Measurements from ENCODE around the gene HIPK2. TPM values are rescaled to one million over a fixed set of nuclear protein-coding genes. Genes with fewer than 3 reads are reported as not detected.

Gene HIPK2
- polyA plus RNA-seq, 4 donors, result 69.7 to 110 (median 89.1) TPM

DNA sequence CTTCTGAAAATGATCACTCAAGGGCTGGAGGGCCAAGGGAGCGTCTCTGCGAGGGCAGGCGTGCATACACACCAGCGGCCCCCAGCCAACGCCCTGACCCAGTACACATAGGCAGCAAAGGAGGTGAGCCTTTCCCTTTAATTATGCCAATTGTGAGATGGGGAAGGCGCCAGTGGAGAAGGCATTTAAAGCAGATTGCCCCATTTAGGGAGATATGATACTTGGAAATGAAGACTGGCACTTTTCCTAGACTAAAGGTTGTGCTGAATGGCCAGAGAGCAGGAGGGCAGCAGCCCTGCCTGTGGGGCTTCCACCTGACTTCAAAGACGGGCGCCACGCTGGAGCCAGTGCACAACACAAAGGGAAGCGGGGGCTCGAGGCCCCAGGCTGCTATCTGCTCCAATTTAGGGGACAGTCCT, 24.1 kb downstream of the HIPK2 start:
- DNase-seq (ENCODE audit: low read depth in 4 of 4, low spot score in 2 of 4), result no peak

- DNase-seq (ENCODE audit: low read depth in 4 of 4, low spot score in 2 of 4), result no peak
Observed at GRCh38 chr7:139753081-139753692, 24.6 kb downstream of the HIPK2 start.

GRCh38 chr7:139752604-139753003, 25.2 kb downstream of the HIPK2 start:
- no peak for DNase-seq (ENCODE audit: low read depth in 4 of 4, low spot score in 2 of 4)

- no peak for DNase-seq (ENCODE audit: low read depth in 4 of 4, low spot score in 2 of 4)
Observed at GRCh38 chr7:139752148-139752547, 25.6 kb downstream of the HIPK2 start.

- DNase-seq (ENCODE audit: low read depth in 4 of 4, low spot score in 2 of 4), result no peak
Observed at GRCh38 chr7:139750459-139751095, 27.2 kb downstream of the HIPK2 start.

DNA sequence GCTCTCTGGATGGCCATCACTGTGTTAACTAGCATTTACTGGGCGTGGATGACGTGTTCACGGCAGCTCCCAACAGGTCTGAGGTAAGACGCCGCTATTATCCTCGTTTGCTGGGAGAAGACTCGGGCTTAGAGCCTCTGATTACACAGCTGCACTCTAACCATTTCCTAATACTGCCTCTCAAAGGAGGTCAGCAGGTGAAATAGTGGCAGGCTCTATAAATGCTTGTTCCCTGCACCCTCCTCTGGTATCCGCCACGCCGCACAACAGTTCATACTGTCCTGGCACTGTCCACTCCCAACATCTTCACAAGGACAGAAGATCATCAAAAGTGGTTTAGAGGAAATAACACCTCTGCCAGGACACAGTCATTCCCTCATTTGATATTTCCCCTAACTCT, 28.3 kb downstream of the HIPK2 start:
- DNase-seq (ENCODE audit: low read depth in 4 of 4, low spot score in 2 of 4), result no peak

DNA sequence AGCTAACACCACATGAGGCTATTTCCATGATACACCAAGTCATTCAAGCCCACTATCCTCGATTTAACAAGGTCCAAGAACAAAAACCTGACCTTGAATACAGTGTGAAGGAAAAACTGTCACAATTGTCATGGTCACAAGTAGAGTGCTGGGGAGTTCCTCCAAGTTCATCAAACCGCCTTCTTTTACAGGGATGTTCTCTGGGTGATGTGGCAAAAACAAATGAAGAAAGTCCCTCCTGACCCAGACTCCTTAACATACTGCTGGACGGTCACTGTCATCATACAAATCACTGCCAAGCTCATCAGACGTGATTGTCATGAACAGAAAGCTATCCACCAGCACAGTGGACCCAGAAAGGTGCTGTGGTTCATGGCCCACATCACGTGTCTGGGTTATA, 28.9 kb downstream of the HIPK2 start:
- no peak for DNase-seq (ENCODE audit: low read depth in 4 of 4, low spot score in 2 of 4)

DNA sequence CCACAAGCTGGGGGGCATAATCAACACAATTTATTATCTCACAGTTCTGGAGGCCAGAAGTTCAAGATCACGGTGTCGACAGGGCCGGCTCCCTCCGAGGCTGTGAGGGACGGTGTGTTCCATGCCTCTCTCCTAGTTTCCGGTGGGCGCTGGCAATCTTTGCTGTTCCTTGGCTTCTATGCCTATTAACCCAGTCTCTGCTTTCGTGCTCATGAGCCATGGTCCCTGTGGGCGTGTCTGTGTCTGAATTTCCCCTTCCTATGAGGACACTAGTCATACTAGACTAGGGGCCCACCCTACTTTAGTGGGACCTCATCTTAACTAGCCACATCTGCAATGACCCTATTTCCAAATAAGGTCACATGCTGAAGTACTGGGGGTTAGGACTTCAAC, 29.4 kb downstream of the HIPK2 start:
- DNase-seq (ENCODE audit: low read depth in 4 of 4, low spot score in 2 of 4), result no peak

DNA sequence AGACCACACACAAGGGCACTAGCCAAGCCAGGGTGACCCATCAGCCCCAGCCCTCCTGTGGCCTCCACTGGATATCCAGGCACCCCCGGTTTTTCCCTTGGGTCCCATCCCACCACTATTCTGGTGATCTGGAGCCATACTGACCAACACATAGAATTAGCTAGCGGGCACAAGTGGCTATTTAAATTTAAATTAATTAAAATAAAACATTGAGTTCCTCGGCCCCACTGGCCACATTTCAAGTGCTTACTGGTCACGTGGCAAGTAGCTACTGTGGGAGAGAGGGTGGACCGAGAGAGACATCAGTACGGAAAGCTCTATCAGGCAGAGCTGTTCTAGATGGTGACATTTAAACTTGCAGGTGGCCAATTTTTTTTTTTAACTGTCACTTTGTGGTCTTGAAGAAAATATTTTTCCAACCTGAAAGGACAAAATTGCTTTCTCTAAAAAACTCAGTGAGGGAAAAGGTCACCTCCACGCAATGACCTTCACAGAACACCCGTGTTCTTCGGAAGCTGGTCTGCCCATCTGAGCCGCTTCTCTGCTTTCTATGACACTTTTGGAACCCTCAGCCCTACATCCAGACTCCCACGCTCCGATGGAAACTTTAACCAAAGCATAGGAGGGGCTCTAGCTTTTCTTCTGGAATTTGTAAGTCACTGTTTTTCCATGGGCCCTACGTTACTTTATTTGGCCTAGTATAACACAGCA, 30.0 kb downstream of the HIPK2 start:
- no peak for DNase-seq (ENCODE audit: low read depth in 4 of 4, low spot score in 2 of 4)

DNA sequence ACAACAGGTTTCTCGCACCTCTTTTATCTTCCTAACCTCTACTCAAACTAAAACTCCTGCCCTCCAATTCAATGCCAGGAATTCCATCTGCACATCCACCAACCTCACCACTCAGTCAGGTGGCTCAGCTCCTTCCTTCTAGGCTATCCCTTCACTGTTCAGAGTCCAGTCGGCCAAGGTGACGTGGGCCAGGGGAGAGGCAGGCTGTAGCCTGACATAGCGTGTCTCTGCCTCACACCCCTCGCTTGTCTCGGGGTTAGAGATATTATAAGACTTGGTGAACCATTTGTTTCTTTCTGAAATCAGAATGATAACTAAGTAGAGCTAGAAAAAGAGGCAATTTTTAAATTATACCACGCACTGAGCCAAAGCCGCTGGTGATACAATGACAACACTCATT, 31.1 kb downstream of the HIPK2 start:
- no peak for DNase-seq (ENCODE audit: low read depth in 4 of 4, low spot score in 2 of 4)

- no peak for DNase-seq (ENCODE audit: low read depth in 4 of 4, low spot score in 2 of 4)
Observed at GRCh38 chr7:139745678-139746143, 32.1 kb downstream of the HIPK2 start.

GRCh38 chr7:139744768-139745677, 32.8 kb downstream of the HIPK2 start:
- no peak for DNase-seq (ENCODE audit: low read depth in 4 of 4, low spot score in 2 of 4)

DNA sequence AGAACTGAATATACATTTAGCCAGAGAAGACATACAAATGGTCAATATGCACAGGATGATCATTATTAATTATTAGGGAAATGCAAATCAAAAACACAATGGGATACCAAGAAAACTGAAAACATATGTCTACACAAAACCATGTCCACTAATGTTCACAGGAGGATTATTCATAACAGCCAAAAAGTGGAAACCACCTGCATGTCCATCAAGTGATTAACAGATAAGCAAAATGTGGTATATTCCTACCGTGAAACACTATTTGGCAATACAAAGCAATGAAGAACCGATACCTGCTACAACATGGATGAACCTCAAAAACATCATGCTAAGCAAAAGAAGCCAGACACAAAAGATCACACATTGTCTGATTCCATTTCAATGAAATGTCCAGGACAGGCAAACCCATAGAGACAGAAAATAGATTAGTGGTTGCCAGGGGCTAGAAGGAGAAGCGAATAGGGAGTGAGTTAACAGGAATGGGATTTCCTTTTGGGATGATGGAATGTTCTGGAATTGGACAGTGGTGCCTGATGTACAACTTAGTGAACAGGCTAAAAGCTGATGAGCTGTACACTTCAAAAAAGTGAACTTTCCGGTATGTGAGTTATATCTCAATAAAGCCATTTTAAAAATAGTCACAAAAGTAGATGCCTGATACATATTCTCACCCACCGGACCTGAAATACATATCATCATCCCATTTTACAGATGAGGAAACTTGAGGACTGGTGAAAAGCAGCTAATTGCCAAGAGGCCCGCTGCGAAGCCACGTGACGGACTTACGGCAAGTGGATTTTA, 33.6 kb downstream of the HIPK2 start:
- no peak for DNase-seq (ENCODE audit: low read depth in 4 of 4, low spot score in 2 of 4)

- no peak for DNase-seq (ENCODE audit: low read depth in 4 of 4, low spot score in 2 of 4)
Observed at GRCh38 chr7:139743267-139743966, 34.4 kb downstream of the HIPK2 start.

- DNase-seq (ENCODE audit: low read depth in 4 of 4, low spot score in 2 of 4), result no peak
Observed at GRCh38 chr7:139741789-139742344, 35.9 kb downstream of the HIPK2 start.

- DNase-seq (ENCODE audit: low read depth in 4 of 4, low spot score in 2 of 4), result no peak
Observed at GRCh38 chr7:139741239-139741638, 36.6 kb downstream of the HIPK2 start.

DNA sequence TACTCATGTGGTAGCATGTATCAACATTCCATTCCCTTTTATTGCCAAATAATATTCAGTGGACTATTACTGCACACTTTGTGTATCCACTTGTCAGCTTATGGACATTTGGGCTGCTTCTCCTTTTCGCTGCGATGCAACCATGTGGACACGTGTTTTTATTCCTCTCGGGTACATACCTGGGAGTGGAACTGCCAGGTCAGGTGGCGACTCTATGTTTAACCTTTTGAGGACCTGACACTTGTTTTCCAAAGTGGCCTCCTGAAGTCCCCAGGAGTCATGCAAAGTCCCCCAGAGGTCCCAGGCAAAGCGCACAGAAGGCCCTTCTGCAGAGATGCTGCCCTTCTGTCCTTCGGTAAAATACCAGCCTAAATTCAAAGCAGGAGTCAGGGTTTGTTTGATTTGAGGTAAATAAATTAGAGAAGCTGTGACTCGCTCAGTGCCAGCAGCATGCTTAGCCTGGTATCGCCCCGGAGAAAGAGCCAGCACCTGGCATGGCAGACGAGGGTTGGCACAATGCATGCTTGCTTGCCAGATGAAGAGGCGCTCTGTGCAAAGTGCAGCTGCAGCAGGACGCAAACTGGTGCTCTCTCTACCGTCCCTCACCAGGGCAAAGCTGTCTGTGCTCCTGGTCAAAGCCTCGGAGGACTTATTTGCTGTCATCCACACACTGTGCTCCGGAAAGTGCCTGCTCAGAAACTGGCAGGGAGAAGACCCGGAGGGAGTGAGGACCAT, 37.8 kb downstream of the HIPK2 start:
- no peak for DNase-seq (ENCODE audit: low read depth in 4 of 4, low spot score in 2 of 4)

GRCh38 chr7:139738772-139739171, 39.0 kb downstream of the HIPK2 start:
- no peak for DNase-seq (ENCODE audit: low read depth in 4 of 4, low spot score in 2 of 4)

Data from left renal cortex interstitium (tissue), 4 donors.